ENCODE measurements around the gene IL10RB.

- no peak for TF ChIP-seq CTCF (IDR thresholded peaks at IDR 0.05)
- no peak for TF ChIP-seq POLR2A (IDR thresholded peaks at IDR 0.05)
Measured at GRCh38 chr21:33264561-33264960, 1.6 kb upstream of the IL10RB start.

Measured in sigmoid colon (tissue), 3 donors.